Measurements from ENCODE around the gene RTTN. TPM values are rescaled to one million over a fixed set of nuclear protein-coding genes. Genes with fewer than 3 reads are reported as not detected.

The RTTN gene
- polyA plus RNA-seq, 1 of the 3 experiments (the other 2 are of a cell fraction) = 4.7 TPM

DNA sequence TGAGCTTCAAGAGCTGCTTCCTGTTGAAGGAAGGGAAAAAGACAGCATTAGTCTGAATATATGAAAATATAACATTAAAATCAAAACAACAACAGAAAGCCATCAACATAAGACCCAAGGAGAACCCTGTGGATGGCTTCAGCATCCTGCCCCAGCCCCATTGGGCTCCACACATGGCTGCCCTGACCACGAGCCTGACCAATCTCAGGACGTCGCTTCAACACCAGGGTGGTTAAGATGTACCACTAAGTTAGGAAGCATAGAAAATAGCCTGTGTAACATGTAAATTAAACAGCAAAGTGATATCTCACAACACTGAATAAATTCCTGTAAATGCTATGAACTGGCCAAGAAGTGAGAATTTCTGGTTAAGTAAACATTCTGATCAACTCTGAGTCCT is 180.7 kb downstream of the RTTN start:
- POLR2A ChIA-PET = no interaction called here
- CTCF ChIA-PET = no interaction called here
- no peak for DNase-seq
- H3K27ac ChIP-seq (ENCODE audit: low read depth in 2 of 2, low read length in 1 of 2) = no peak overlapping the region
- H3K4me3 ChIP-seq (ENCODE audit: low read depth in 2 of 2, low read length in 1 of 2) = no peak overlapping the region
- no peaks in the 10 kb centered on the region for H3K27me3 ChIP-seq (ENCODE audit: insufficient read depth)
- no peak overlapping the region for H3K9ac ChIP-seq
- no peaks in the 10 kb centered on the region for H4K20me1 ChIP-seq (ENCODE audit: insufficient read depth)
- H3K4me2 ChIP-seq = no peak overlapping the region
- H3K9me2 ChIP-seq = no peaks in the 10 kb centered on the region
- no peaks in the 10 kb centered on the region for H3F3A ChIP-seq (replicated peaks; ENCODE audit: insufficient read depth)
- no peak for TF ChIP-seq ELF1 (IDR thresholded peaks at IDR 0.05)
- no peak for TF ChIP-seq FOXM1 (IDR thresholded peaks at IDR 0.05; ENCODE audit: low read depth)
- TF ChIP-seq, protein P1, sequence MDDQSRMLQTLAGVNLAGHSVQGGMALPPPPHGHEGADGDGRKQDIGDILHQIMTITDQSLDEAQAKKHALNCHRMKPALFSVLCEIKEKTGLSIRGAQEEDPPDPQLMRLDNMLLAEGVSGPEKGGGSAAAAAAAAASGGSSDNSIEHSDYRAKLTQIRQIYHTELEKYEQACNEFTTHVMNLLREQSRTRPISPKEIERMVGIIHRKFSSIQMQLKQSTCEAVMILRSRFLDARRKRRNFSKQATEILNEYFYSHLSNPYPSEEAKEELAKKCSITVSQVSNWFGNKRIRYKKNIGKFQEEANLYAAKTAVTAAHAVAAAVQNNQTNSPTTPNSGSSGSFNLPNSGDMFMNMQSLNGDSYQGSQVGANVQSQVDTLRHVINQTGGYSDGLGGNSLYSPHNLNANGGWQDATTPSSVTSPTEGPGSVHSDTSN (IDR thresholded peaks at IDR 0.05) = no peak
- no peak for TF ChIP-seq YY1 (IDR thresholded peaks at IDR 0.05; ENCODE audit: low read depth)
- no peaks in the 10 kb centered on the region for H3K9me3 ChIP-seq
- peaks cover 10 to 25% of the 10 kb centered on the region in 2 experiments for H3K36me3 ChIP-seq (replicated peaks in 1 of 2; ENCODE audit: control insufficient read depth in 1 of 2, insufficient read depth in 2 of 2, low read length in 1 of 2)
- no peaks in the 10 kb centered on the region for H3K4me1 ChIP-seq (ENCODE audit: control insufficient read depth in 1 of 2, insufficient read depth in 2 of 2, low read depth in 1 of 2, low read length in 1 of 2)
- H2AFZ ChIP-seq (ENCODE audit: low read depth) = no peak overlapping the region
- 95% methylated on average over 3 of the region's 3 CpGs for WGBS (ENCODE audit: low lambda C conversion rate)
- no peaks in the 10 kb centered on the region for H3K79me2 ChIP-seq (ENCODE audit: insufficient read depth)

DNA sequence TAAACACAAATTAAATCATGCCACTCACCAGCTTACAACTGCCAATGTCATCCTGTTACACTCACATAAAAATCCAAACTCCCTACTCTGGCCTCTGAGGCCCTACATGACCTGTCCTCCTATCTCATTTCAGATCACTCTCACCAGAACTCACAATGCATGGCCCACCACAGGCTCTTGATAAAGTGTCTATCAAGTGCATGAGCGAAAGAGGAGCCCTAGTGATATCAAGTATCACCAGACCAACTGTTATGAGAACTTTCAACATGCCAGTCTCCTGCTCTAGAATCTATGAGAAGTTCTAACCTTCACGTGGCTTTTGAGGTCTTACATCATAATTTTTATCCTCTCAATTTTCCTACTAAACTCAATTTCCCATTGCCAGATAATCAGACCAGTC is 181.4 kb downstream of the RTTN start:
- 98% methylated on average over 2 of the region's 2 CpGs for WGBS (ENCODE audit: low lambda C conversion rate)
- POLR2A ChIA-PET = no interaction called here

More for the DNA sequence above, 181.4 kb downstream of the RTTN start:
- Histone ChIP-seq H3K4me2 (no peak overlapping the region), H3K79me2 (ENCODE audit: insufficient read depth) (no peaks in the 10 kb centered on the region), H3K9me3 (no peaks in the 10 kb centered on the region), H3F3A (replicated peaks; ENCODE audit: insufficient read depth) (no peaks in the 10 kb centered on the region), H3K9ac (no peak overlapping the region), H4K20me1 (ENCODE audit: insufficient read depth) (no peaks in the 10 kb centered on the region), H3K4me1 (ENCODE audit: control insufficient read depth in 1 of 2, insufficient read depth in 2 of 2, low read depth in 1 of 2, low read length in 1 of 2) (no peaks in the 10 kb centered on the region), H3K9me2 (no peaks in the 10 kb centered on the region), H3K4me3 (ENCODE audit: low read depth in 2 of 2, low read length in 1 of 2) (no peak overlapping the region), H3K36me3 (replicated peaks in 1 of 2; ENCODE audit: control insufficient read depth in 1 of 2, insufficient read depth in 2 of 2, low read length in 1 of 2) (peaks cover 10 to 18% of the 10 kb centered on the region in 2 experiments), H3K27ac (ENCODE audit: low read depth in 2 of 2, low read length in 1 of 2) (no peak overlapping the region), H3K27me3 (ENCODE audit: insufficient read depth) (no peaks in the 10 kb centered on the region), H2AFZ (ENCODE audit: low read depth) (no peak overlapping the region)
- DNase-seq = no peak
- CTCF ChIA-PET = interaction anchor here (0.7 kb wide), 1 partner anchor 83 kb away, joined by 3 read pairs; no protein-coding TSS in a partner anchor
- no peak for TF ChIP-seq RAD21 (IDR thresholded peaks at IDR 0.05; ENCODE audit: low read length)
- TF ChIP-seq RCOR1 (IDR thresholded peaks at IDR 0.05; ENCODE audit: low read length) = no peak
- TF ChIP-seq YY1 (IDR thresholded peaks at IDR 0.05; ENCODE audit: low read depth) = no peak
- TF ChIP-seq, protein P2, sequence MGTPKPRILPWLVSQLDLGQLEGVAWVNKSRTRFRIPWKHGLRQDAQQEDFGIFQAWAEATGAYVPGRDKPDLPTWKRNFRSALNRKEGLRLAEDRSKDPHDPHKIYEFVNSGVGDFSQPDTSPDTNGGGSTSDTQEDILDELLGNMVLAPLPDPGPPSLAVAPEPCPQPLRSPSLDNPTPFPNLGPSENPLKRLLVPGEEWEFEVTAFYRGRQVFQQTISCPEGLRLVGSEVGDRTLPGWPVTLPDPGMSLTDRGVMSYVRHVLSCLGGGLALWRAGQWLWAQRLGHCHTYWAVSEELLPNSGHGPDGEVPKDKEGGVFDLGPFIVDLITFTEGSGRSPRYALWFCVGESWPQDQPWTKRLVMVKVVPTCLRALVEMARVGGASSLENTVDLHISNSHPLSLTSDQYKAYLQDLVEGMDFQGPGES (IDR thresholded peaks at IDR 0.05; ENCODE audit: low read depth, low read length) = no peak
- TF ChIP-seq MXI1 (IDR thresholded peaks at IDR 0.05; ENCODE audit: low read depth, low read length) = no peak
- no peak for TF ChIP-seq FOXJ3 (CRISPR knock-in tag; IDR thresholded peaks at IDR 0.05)
- TF ChIP-seq GATA2 (CRISPR knock-in tag; IDR thresholded peaks at IDR 0.05) = no peak
- no peak for TF ChIP-seq SMC3 (IDR thresholded peaks at IDR 0.05; ENCODE audit: low read depth, low read length)
- no peak for TF ChIP-seq ELF1 (IDR thresholded peaks at IDR 0.05)
- TF ChIP-seq, protein P3, sequence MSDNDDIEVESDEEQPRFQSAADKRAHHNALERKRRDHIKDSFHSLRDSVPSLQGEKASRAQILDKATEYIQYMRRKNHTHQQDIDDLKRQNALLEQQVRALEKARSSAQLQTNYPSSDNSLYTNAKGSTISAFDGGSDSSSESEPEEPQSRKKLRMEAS (IDR thresholded peaks at IDR 0.05; ENCODE audit: low read depth) = no peak
- TF ChIP-seq, protein P4, sequence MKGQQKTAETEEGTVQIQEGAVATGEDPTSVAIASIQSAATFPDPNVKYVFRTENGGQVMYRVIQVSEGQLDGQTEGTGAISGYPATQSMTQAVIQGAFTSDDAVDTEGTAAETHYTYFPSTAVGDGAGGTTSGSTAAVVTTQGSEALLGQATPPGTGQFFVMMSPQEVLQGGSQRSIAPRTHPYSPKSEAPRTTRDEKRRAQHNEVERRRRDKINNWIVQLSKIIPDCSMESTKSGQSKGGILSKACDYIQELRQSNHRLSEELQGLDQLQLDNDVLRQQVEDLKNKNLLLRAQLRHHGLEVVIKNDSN (IDR thresholded peaks at IDR 0.05; ENCODE audit: borderline replicate concordance, low read depth) = no peak
- TF ChIP-seq SIN3A (IDR thresholded peaks at IDR 0.05; ENCODE audit: borderline replicate concordance, low read depth, low read length) = no peak

Data from SK-N-SH (cell line).